GM10847 (cell line): ENCODE results near the gene NUP210.

ENCODE experiments used
- POLR2A ChIP-seq: IDR thresholded peaks from 2 replicates; pipeline ENCODE4 v1.6.1; 2011; ENCODE audit not compliant: insufficient read length; ENCODE audit errors: extremely low read depth

Gene NUP210

DNA sequence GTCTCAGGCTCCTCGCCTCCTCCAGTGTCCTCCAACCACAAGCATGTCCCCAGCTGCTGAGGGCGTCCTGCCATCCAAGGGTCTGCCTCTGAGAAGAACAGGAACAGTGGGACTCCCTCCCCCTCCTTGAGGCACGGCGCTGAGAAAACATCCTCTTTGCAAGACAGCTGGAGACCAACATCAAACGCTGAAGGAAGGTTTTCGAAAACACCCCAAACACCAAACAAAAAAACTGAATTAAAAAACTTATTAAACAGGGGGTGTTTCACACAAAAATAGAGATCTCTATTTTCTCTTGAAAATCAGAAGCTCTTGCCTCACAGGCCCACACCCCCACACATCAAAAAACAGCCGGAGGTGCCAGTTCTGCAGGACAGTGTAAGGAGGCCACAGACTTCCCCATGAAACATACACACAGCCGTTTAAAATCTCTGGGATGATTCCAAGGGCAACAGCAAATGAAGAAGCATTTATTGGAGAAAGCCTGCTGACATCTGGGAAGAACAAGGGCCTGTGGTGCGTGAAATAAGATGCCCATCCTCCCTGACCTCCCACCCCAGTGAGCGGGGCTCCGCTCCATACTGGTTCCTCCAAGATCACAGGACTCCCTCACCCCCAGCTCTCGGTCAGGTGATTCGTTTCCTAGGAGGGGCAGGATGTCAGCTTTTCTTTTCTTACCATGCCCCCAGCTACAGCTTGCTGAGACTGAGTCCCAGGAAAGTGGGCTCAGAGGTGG lies 71.3 kb downstream of the NUP210 start:
- TF ChIP-seq POLR2A, result no peak

DNA sequence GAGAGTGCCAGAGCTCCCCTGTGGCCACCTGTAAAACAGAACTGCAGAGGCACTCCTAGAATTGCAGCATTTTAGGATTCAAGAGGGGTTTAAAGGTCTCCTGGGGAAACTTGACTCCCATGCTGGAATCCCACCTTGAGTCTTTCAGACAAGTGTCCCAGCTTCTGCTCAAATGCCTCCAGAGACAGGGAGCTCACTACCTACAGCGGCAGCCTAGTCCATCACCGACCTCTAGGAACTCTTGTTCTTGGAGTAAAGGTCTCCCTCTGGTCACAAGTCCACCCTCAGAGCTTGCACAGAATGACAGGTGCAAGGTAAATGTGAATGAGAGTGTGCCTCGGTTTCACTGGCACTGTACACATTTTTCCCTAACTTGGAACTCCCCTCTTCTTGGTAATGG lies 72.0 kb downstream of the NUP210 start:
- no peak for TF ChIP-seq POLR2A

DNA sequence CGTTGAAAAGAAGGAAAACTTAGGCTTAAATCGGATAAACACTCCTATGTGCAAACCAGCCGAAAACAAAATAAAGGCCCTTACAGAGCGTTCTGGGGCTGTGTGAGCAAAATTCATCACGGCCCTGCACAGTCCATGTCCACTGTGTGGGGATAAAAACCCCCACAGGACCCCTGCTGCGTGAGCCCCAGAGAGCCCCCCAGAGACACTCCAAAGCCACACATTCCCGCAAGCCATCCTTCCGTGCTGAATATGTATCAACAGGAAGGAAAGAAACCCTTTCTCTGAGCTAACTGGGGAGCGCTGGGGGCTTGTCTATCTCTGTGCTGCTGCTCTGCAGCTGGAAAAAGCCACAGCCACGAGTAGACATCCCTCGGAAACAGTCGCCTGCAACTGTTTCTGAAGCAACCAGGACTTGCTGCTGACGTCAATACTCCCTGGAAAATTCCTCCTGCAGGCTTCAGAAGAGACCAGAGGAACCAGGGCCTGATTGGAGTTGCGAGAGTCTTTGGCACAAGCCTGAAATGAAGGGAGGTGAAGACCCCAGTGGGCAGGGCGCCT lies 72.7 kb downstream of the NUP210 start:
- no peak for TF ChIP-seq POLR2A

DNA sequence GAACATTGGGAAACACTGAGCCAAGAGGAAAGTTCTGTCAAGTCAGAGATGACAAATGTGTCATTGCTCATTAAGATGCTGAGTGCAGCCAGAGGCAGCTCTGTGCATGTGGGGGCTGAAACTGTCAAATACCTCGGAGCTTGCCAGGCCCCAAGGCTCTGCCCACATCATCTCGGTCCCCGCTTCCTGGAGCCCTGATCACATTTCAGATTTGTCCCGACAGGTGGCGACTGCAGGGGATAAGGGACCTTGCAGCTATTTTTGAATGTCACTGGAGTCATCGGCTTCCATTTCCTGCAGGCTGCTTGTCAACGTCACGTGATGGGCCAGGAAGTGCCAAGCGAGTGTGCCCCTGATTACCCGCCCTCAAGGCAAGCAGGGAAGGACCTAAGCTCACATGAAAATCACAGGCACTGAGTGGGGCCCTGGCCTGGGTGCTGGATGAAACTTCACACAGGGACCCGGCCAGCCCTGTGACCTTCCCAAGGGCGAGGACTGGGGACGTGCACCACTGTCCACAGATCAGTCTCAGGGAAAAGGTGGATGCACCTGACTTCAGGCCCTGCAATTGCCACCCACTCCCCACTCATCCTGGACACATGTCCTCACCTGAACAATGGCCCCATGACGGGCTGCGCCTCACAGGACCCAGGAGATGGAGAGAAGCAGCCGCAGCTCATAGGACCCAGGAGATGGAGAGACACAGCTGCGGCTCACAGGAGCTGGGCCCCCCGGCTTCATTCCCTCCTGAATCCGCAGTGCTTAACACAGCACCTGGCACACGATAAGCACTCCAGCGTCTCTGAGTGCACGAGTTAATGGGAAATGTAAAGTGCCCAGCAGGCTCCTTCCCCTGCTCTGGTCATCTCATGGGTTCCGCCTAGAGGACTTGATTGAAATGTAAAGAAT lies 73.4 kb downstream of the NUP210 start:
- TF ChIP-seq POLR2A, result no peak

DNA sequence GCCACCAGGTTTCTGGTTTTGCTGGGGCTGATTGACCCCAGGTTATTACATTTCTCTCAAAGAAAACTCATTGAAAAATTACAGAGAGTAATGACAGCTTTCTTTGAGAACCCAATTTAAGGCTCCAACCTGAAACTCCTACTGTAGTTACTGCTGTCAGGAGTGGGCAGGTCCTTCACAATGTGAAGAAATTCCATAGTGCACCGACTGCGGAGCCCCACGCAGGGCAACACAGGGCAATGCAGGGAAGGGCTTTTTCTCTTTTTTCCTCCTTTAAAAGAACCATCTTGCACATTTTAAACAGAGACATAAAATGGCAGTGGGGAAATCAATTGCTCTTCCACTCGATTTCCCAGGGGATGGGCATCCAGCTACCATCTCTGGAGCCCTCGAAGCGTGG lies 74.3 kb downstream of the NUP210 start:
- no peak for TF ChIP-seq POLR2A

DNA sequence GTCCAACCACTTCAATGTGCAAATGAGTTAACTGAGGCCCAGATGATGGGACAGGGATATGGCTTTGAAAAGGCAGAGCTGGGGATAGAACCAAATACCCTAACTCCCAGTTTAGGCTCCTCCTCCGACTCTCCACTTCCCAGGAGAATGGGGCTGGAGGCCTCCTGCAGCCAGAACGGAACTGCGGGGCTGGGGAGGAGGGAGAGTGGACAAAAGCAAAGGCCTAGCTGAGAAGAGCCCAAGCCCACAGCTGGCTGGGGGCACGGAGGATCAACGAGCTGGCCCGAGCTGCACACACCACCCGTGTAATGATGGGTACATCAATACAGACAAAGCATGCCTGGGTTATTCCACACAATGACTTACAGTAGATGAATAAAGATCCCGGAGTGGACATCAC lies 74.8 kb downstream of the NUP210 start:
- TF ChIP-seq POLR2A, result no peak

DNA sequence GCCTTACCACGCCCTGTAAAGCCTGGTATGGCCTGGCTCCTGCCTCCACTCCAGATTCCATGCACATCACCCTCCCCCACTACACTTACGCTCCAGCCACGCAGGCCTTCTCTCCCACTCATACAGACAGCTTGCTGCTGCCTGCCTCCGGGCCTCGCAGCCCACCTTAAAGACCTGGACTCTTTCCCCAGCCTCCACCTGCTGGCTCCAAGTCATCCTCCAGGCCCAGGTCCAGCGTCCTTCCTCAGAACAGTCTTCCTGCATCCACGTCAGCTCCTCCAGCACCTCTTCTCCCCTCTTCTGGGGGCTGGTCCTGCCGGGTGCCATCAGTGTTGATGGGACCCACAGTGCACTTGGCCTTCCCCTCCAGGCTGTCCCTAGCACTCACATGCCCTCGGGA lies 75.5 kb downstream of the NUP210 start:
- TF ChIP-seq POLR2A, result no peak

DNA sequence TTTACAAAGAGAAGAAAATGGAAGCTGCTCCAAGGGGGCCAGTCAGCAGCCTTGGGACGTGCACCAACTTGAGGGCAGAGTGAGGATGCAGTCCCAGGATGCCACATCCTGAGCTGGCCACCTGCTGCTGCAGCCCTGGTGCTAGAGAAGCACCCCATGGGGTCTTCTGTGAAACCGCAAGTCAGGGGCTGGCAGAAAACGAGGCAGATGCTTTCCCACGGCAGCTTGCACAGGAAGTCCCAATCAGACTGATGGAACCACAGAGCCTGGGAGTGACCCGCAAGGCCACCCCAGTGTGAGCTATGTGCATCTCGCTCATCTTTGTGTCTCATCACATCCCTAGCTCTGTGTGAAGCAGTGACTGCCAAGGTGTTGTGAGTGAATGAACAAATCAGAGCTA lies 76.5 kb downstream of the NUP210 start:
- TF ChIP-seq POLR2A, result no peak

DNA sequence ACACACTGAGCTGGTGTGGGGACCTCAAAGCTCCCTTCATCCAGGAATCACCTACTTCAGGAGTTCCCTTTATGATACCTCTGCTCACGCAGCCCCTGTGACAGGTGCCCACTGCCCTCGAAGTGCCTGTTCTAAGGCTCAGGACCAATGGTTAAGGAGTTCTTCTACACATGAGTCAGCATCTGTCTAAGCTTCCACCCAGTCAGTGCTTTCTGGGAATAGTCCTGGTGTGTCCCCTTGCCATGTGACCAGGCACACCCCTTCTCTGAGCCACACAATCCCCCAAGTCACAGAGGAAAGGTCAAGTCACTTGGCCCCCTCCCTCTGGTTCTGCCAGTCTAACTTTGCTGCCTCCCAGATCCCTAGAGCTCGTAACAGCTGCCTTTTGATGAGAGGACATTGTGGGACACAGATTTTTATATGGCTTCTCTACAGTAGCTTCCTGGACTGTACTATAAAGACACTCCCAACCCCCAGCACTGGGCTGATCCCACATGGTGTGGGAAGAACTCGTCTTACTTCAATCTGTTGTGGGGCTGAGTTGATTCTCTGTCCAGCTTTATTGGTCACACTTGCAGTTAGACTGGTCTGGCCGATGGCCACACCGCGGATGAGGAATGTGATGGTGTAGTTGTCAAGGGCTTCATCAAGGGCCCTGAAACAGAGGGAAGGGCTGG lies 78.8 kb downstream of the NUP210 start:
- no peak for TF ChIP-seq POLR2A

DNA sequence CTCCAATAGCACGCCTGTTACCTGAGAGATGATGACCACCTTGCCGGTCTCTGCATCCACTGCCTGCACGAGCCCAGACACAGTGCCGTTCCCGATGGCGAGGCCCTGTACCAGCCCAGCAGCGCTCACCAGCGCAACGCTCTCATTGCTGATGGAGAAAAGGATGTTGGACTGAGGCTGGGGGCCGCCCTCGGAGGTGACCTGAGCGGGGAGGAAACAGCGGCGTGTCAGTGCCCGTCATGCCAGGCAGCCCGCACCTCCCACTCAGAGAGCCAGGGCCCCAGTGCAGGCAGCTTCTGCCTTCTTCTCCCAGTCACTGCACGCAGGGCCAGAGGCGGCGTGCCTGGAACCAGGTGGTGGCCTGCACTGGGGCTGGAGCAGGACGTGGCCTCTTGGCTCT lies 80.3 kb downstream of the NUP210 start:
- TF ChIP-seq POLR2A, result no peak

DNA sequence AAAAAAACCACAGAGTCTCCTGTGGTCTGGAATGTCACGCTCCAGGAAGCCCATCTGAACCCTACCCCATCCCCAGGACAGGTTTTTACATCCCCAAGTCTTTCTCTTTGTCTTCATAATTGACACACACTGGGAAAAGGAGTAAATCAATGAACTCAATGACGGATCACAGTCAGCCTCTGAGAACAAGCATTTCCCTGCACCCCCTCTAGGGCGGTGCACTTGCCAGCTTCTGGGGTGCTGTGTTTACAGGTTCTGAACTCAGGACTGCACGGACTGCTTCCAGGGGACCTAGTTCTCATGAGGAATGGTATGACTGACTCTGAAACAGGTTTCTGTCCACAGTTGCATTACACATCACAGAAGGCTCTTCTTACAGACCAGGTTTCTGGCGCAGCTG lies 81.1 kb downstream of the NUP210 start:
- TF ChIP-seq POLR2A, result no peak

DNA sequence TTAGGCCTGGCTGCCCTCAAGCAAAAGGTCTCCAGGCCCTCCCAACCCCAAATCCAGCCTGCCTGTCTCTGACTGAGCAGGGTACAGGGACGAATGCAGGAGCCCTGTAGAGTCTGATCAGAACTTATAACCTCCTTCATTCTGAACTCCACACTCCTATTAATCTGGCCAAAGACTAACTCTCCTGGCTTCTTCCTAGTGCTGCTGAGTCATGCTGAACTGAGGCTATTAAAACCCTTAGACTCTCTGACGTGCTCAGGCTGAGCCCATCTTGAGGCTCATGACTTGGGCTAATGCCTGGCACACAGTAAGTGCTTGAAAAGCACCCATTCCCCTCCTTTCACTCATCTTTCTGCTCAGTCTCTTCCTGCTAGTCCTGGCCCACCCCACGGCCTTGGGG lies 81.9 kb downstream of the NUP210 start:
- TF ChIP-seq POLR2A, result no peak

DNA sequence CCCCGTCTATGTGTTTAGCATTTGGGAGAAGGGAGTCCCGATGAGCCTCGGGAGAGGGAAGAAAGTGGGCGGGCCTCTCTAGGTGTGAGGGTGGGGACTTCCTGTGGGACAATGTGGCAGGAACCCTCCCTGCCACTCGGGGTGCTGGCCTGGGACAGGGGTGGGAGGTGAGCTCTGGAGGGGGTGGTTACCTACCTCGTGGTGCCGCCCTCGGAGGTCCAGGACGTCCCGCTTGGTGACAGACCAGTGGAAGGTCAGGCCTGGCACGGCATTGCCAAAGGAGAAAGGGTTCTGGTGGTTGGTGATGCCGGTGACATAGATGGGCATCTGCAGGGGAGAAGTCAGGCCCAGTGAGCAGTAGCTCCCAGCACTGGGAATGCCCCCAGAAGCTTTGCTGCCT lies 83.5 kb downstream of the NUP210 start:
- TF ChIP-seq POLR2A, result no peak

DNA sequence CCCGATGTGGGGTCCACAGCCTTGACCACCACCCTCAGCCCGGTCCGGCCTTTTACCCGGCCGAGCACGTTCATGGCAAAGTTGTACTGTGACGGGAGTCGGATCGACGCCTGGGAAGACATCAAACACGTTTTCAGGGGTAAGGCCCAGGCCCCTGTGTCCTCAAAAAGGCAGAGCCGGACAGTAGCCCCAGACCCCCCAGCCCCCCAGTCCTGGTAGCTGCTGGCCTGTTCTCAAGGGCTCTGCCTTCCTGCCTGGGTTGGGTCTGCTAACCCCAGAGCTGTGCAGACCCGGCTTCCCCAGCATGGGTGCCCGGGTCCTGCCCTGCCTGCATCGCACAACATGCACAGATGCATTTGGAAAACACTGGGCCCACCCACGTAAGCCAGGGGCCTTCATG lies 84.6 kb downstream of the NUP210 start:
- no peak for TF ChIP-seq POLR2A

DNA sequence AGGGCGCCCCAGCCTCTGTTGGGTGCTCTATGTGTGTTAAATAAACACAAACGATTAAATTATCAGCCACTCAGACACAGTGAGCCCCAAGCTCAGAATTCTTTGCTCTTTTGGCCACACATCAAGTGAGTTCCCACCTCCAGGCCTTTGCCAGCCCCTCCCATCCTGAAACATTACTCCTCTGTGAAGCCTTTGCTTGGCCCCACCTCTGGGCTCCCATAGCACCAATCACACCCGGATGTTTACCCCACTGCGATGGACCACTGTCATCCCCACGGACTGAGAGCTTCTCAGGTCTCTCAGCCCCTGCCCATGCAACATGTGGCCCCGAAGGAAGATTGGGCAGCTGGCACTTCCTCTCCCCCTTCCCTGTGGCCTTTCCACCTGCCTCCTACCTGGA lies 85.1 kb downstream of the NUP210 start:
- TF ChIP-seq POLR2A, result no peak
